Measurements from ENCODE around the gene RNF166.

GRCh38 chr16:88743693-88744576 lies 37.7 kb upstream of the RNF166 start:
- TF ChIP-seq, protein P1, sequence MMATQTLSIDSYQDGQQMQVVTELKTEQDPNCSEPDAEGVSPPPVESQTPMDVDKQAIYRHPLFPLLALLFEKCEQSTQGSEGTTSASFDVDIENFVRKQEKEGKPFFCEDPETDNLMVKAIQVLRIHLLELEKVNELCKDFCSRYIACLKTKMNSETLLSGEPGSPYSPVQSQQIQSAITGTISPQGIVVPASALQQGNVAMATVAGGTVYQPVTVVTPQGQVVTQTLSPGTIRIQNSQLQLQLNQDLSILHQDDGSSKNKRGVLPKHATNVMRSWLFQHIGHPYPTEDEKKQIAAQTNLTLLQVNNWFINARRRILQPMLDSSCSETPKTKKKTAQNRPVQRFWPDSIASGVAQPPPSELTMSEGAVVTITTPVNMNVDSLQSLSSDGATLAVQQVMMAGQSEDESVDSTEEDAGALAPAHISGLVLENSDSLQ (IDR thresholded peaks at IDR 0.05), result no peak
- TF ChIP-seq SUZ12 (IDR thresholded peaks at IDR 0.05) (no peak), L3MBTL2 (conservative IDR thresholded peaks at IDR 0.05) (no peak), FOXK2 (IDR thresholded peaks at IDR 0.05) (no peak), TARDBP (IDR thresholded peaks at IDR 0.05) (no peak), FOXA1 (IDR thresholded peaks at IDR 0.05) (no peak), BHLHE40 (IDR thresholded peaks at IDR 0.05; ENCODE audit: borderline replicate concordance) (no peak), SP1 (IDR thresholded peaks at IDR 0.05) (no peak), ELF4 (IDR thresholded peaks at IDR 0.05) (no peak), ZNF384 (IDR thresholded peaks at IDR 0.05) (no peak), HDGF (IDR thresholded peaks at IDR 0.05; ENCODE audit: borderline replicate concordance) (no peak), FOXM1 (IDR thresholded peaks at IDR 0.05; ENCODE audit: borderline replicate concordance) (no peak), NFRKB (IDR thresholded peaks at IDR 0.05) (no peak)
